HG03520 (cell line): ENCODE data around the gene LRP6.
A peak's percentile ranks its signal among the peaks of the same experiment; 100 is the strongest.

ENCODE experiments used
- ATAC-seq: cut with Tn5 transposase; IDR thresholded peaks from one replicate; pipeline ENCODE4 v1.9.1; 2021; ENCODE audit warnings: mild to moderate bottlenecking, moderate library complexity; ENCODE audit not compliant: unreplicated experiment

The LRP6 gene

DNA sequence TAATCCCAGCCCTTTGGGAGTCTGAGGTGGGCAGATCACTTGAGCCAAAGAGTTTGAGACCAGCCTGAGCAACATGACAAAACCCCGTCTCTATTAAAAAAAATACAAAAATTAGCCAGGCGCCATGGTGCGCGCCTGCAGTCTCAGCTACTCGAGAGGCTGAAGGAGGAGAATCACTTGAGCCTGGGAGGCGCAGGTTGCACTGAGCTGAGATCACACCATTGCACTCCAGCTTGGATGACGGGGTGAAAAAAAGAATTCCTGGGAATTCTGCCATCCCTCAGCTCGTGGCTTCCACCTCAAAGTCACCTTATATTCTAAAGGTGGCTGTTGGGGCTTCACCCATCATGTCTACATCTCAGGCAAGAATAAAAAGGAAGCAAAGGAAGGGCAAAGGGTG lies 183.2 kb downstream of the LRP6 start:
- no peak for ATAC-seq

- peak; percentile 53 for ATAC-seq
These were observed 184.9 kb downstream of the LRP6 start for GRCh38 chr12:12081836-12082497.

DNA sequence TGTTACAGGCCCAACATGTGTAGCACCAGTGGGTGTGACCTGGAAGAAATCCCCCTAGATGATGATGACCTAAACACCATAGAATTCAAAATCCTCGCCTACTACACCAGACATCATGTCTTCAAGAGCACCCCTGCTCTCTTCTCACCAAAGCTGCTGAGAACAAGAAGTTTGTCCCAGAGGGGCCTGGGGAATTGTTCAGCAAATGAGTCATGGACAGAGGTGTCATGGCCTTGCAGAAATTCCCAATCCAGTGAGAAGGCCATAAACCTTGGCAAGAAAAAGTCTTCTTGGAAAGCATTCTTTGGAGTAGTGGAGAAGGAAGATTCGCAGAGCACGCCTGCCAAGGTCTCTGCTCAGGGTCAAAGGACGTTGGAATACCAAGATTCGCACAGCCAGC lies 187.6 kb downstream of the LRP6 start:
- no peak for ATAC-seq

DNA sequence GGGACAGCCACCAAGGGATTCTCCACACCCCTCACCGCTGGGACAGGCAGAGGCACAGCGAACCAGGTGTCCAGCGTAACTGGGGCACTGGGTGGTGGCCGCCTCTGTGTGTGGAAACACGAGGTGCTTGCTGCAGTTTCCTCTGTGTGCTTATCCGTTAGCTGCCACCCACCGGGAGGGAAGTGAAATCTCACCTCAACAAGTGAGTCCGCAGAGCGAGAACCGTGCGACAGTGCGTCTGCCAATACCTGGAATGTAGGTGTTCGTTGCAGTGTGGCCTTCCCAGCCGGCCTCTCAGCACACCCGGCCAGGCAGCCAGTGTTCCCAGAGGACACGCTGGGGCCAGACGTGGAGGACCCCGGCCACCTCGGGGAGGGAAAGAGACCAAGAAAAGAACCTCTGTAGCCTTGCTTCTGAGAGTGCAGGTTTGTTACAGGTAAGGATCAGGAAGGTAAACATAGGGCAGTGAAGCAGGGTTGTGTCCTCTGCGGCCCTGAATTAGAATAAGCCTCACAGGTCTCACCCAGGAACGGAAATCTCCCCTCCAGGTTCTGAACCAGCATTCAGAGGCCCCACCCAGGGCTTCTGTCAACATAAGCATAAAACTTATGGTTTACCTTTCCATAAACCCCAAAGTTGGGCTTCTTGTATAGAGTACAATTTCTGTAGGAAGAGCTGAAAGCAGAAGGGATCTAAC lies 194.6 kb downstream of the LRP6 start:
- ATAC-seq, result peak; percentile 59

- peak; percentile 45 for ATAC-seq
These were observed 195.9 kb downstream of the LRP6 start, which contains the start of gene BCL2L14 for GRCh38 chr12:12070674-12071656. BCL2L14 (plus strand) TSS chr12:12070939; CDS start chr12:12079306, 8,367 bp downstream.

- no peak for ATAC-seq
These were observed 196.9 kb downstream of the LRP6 start for GRCh38 chr12:12069821-12070548.

DNA sequence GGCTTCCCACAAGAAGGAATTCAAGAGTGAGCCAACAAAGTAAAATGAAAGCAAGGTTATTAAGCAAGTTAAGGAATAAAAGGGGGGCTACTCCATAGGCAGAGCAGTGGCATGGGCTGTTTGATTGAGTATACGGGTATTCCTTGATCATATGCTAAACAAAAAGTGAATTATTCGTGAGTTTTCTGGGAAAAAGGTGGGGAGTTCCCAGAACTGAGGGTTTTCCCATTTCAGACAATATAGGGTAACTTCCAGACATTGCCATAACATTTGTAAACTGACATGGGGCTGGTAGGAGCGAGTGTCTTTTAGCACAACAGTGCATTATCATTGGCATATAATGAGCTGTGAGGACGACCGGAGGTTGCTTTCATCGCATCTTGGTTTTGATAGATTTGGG lies 198.1 kb downstream of the LRP6 start:
- no peak for ATAC-seq
